Measurements from ENCODE around the gene PRM3. TPM values are rescaled to one million over a fixed set of nuclear protein-coding genes. Genes with fewer than 3 reads are reported as not detected.
A peak's percentile ranks its signal among the peaks of the same experiment; 100 is the strongest.

Gene PRM3
- total and polyA plus RNA-seq, 8 donors: not detected

DNA sequence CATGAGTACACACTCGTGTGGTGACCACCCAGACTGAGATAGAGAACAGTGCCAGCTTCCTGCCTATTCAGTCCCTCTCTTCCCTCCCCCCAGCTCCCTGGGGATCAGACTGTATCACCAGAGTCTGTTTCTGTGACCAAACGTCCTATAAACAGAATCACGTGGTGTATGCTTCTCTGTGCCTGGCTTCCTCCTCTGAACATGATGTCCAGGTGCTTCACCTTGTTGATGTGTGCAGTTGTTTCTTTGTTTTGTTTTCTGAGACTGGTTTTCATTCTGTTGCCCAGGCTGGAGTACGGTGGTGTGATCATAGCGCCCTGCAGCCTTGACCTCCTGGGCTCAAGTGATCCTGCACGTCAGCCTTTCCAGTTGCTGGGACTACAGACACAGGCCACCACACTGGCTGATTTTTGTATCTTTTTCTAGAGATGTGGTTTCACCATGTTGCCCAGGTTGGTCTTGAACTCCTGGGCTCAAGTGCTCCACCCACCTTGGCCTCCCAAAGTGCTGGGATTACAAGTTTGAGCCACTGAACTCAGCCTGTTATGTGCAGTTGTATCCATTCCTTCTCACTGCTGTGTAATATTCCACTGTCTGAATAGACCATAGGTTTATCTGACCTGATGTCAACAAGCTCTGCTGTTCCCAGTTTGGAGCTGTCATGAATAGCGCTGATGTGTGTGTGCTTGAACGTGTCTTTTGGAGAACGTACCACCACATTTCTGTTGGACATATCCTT, 36.6 kb upstream of the PRM3 start:
- WGBS, 2 donors: 58 to 61% methylated on average over 9 of the region's 9 CpGs

DNA sequence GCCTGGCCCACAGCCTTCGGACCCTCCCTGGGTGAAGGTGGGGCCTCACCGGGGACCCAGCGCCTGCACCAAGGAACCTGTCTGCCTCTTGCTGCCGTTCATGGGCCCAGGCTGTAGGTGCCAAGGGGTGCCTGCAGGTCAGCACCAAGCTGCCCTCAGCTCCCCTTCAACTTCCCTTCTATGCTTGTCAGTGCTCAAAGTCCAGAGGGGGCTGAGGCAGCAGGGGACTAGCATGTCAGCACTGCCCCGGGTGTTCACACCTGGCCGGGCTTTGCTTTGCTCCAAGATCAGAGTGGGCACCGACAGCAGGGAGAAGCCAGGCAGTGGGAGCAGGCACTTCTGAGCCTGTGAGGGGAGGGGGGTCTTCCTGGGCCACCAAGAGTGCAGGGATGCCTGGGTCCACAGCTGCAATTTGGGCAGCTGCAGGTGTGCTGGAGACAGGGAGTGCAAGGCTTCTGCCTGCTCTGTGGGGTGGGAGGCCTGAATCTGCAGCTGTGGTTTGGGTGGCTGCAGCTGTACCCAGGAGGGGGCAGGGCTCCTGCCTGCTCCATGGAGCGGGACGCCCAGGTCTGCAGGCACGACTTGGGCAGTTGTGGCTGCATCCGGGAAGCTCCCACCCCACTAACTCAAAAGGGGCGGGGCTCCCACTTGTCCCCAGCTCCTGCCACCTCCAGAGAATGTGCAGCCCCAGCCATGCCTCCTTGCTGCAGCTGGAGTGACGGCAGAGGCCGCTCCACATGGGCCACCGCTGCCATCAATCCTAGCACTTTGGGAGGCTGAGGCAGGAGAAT, 35.3 kb upstream of the PRM3 start:
- WGBS, 2 donors: 74 to 76% methylated on average over 15 of the region's 15 CpGs
- Histone ChIP-seq H3K9me3 (no peaks in the 10 kb centered on the region), H3K4me1 (peaks cover 0 to 14% (median 6%) of the 10 kb centered on the region in 3 donors), H3K36me3 (no peaks in the 10 kb centered on the region), H3K4me3 (no peak overlapping the region), H3K27ac (no peak overlapping the region), H3K27me3 (no peaks in the 10 kb centered on the region)
- intact Hi-C loops (cut with DNase I): no loop called here
- ATAC-seq (no peak), FAIRE-seq (no peak), DNase-seq (peak in 1 of 6 donors; percentile 42)
- TF ChIP-seq, protein P1, sequence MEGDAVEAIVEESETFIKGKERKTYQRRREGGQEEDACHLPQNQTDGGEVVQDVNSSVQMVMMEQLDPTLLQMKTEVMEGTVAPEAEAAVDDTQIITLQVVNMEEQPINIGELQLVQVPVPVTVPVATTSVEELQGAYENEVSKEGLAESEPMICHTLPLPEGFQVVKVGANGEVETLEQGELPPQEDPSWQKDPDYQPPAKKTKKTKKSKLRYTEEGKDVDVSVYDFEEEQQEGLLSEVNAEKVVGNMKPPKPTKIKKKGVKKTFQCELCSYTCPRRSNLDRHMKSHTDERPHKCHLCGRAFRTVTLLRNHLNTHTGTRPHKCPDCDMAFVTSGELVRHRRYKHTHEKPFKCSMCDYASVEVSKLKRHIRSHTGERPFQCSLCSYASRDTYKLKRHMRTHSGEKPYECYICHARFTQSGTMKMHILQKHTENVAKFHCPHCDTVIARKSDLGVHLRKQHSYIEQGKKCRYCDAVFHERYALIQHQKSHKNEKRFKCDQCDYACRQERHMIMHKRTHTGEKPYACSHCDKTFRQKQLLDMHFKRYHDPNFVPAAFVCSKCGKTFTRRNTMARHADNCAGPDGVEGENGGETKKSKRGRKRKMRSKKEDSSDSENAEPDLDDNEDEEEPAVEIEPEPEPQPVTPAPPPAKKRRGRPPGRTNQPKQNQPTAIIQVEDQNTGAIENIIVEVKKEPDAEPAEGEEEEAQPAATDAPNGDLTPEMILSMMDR (IDR thresholded peaks at IDR 0.05): no peak

More for the DNA sequence above, 36.6 kb upstream of the PRM3 start:
- DNase-seq (peak in 1 of 6 donors; percentile 2), FAIRE-seq (no peak), ATAC-seq (no peak)
- no peaks in the 10 kb centered on the region for H3K27me3 ChIP-seq
- peaks cover 0 to 14% (median 6%) of the 10 kb centered on the region in 3 donors for H3K4me1 ChIP-seq
- intact Hi-C loops (cut with DNase I): no loop called here
- no peaks in the 10 kb centered on the region for H3K9me3 ChIP-seq
- TF ChIP-seq, protein P1 (IDR thresholded peaks at IDR 0.05): no peak
- no peaks in the 10 kb centered on the region for H3K36me3 ChIP-seq
- no peak overlapping the region for H3K4me3 ChIP-seq
- no peak overlapping the region for H3K27ac ChIP-seq

DNA sequence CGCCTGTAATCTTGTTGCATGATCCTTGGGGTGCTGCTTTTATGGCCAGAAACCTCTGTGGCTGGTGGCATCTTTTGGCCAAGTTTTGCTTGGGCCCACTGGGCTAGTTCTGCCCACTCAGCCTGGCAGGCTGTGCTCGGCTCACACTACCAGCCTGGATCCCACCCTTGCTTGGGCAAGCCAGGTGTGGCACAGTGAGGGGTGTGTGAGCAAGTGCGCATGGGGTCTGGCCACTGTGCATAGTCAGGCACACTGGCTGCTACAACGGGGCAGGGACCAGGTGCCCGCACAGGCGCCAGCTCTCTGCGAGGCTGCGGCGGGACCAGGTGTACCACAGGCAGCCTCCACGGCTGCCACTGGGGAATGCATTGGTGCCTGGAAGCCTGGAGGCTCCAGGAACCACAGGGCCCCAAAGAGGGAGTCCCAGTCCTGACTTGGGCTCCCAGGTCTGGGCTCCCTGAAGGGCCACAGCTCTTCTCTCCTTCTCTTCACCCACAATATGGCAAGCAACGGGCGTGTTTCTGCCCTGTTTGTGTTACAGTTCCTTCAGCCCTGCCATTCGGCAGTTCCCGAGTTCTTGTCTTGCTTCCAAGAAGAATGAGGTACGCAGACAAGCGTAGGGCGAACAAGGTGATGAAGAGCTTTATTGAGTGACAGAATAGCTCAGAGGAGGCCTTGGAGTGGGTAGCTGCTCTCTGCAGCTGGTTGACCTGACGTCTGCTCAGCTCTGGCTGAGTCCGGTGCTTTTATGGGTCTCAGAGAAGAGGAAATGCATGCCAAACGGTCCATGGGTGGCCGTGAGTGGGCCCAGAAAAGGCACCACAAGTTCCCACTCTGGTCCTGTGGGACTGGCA, 34.4 kb upstream of the PRM3 start:
- Histone ChIP-seq H3K4me3 (no peak overlapping the region), H3K36me3 (no peaks in the 10 kb centered on the region), H3K27me3 (no peaks in the 10 kb centered on the region), H3K9me3 (no peaks in the 10 kb centered on the region), H3K4me1 (peaks cover 0 to 8% (median under 1%) of the 10 kb centered on the region in 3 donors), H3K27ac (no peak overlapping the region)
- intact Hi-C loops (cut with DNase I): no loop called here
- FAIRE-seq: no peak
- peak in 1 of 6 donors; percentile 48 for DNase-seq
- 88 to 94% methylated on average over 20 to 21 of the region's 21 CpGs for WGBS, 2 donors
- no peak for ATAC-seq
- TF ChIP-seq, protein P1 (IDR thresholded peaks at IDR 0.05): no peak

DNA sequence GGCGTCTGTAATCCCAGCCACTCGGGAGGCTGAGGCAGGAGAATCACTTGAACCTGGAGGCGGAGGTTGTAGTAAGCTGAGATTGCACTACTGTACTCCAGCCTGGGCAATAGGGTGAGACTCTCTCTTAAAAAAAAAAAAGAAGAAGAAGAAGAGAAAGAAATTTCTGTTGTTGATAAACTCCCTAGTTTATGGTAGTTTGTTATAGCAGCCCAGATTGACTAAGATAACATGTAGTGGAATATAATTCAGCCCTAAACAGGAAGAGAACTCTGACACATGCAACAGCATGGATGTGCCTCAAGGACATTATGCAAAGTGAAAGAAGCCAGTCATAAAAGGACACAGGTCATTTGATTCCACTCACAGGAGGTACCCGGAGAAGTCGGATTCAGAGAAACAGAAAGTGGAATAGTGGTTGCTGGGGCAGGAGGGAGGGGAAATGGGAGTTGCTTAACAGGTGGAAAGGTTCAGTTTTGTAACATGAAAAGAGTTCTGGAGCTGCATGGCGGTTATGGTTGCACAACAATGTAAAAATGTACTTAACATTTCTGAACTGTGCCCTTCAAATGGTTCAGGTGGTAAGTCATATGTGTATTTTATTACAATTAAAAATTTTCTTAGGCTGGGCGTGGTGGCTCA, 33.7 kb upstream of the PRM3 start:
- WGBS, 2 donors: 80 to 83% methylated on average over 7 of the region's 7 CpGs
- no peak for DNase-seq

More for the DNA sequence above, 33.7 kb upstream of the PRM3 start:
- no peak overlapping the region for H3K4me3 ChIP-seq
- ATAC-seq: no peak
- H3K27ac ChIP-seq: no peak overlapping the region
- H3K27me3 ChIP-seq: no peaks in the 10 kb centered on the region
- H3K9me3 ChIP-seq: no peaks in the 10 kb centered on the region
- H3K4me1 ChIP-seq: peaks cover 0 to 2% (median 0%) of the 10 kb centered on the region in 3 donors
- no peaks in the 10 kb centered on the region for H3K36me3 ChIP-seq
- intact Hi-C loops (cut with DNase I): no loop called here
- TF ChIP-seq, protein P1 (IDR thresholded peaks at IDR 0.05): no peak
- no peak for FAIRE-seq

Measured in pancreas (tissue), 10 donors.